ENCODE measurements around the gene OR4K5. TPM values are rescaled to one million over a fixed set of nuclear protein-coding genes. Genes with fewer than 3 reads are reported as not detected.

OR4K5 gene
- total RNA-seq (2013; cell fraction: nucleolus; rRNA removed), result not detected in 2 replicates
- total RNA-seq (2014; rRNA removed) (not detected in 2 replicates), total RNA-seq (2014; rRNA removed; fragmentation: Illumina TruSeq; extraction: Trizol) (not detected in 2 replicates), total RNA-seq (2021) (not detected in 2 replicates), polyA plus RNA-seq (2011; rRNA removed) (not detected in 2 replicates), polyA plus RNA-seq (2014; fragmentation: Illumina TruSeq; extraction: Trizol) (not detected in 2 replicates), polyA plus RNA-seq (2014; fragmentation: Nextera tagmentation; extraction: Ambion mirVana) (not detected), polyA plus RNA-seq (2014; rRNA removed) (not detected in 2 replicates), polyA plus RNA-seq (2016; fragmentation: Nextera tagmentation; extraction: Ambion mirVana) (not detected), polyA minus RNA-seq (2011; rRNA and poly(A)+ RNA removed) (not detected in 2 replicates), Bru-seq, nascent RNA (not detected), BruChase-seq, experiment 1, labeled RNA remaining after a 6-hour chase (not detected), BruChase-seq, experiment 2, labeled RNA remaining after a 2-hour chase (not detected)
- polyA plus RNA-seq (2011; ENCODE audit: low read depth), result not detected
- not detected in 2 replicates for polyA plus RNA-seq (2011; cell fraction: cytosol; rRNA removed)
- not detected in 2 replicates for polyA plus RNA-seq (2011; cell fraction: nucleus; rRNA removed)
- not detected in 2 replicates for polyA plus RNA-seq (2012)
- not detected in 2 replicates for polyA minus RNA-seq (2011; cell fraction: cytosol; rRNA and poly(A)+ RNA removed)
- polyA minus RNA-seq (2011; cell fraction: nucleus; rRNA and poly(A)+ RNA removed), result not detected in 2 replicates
- long read RNA-seq, experiment 1, result 0 reads
- long read RNA-seq, experiment 2, result 0 reads

- Histone ChIP-seq H3K27me3 (replicated peaks in 1 of 2; ENCODE audit: control insufficient read depth in 2 of 2, insufficient read depth in 2 of 2, low read length in 1 of 2) (no peaks in the 10 kb centered on the region), H3K79me2 (ENCODE audit: control insufficient read depth, insufficient read depth, low read length) (no peaks in the 10 kb centered on the region), H3K36me3 (ENCODE audit: control insufficient read depth in 2 of 2, insufficient read depth in 2 of 2, low read length in 1 of 2) (no peaks in the 10 kb centered on the region), H3K4me1 (ENCODE audit: control insufficient read depth, insufficient read depth, low read length) (no peaks in the 10 kb centered on the region), H3K4me2 (ENCODE audit: control insufficient read depth, insufficient read depth) (no peak within 1 kb of the TSS), H3K4me3 (no peak within 1 kb of the TSS), H4K20me1 (ENCODE audit: control insufficient read depth, insufficient read depth) (no peaks in the 10 kb centered on the region), H3K9ac (ENCODE audit: control insufficient read depth, insufficient read depth, low read length) (no peak within 1 kb of the TSS), H3K9me3 (replicated peaks; ENCODE audit: control insufficient read depth, insufficient read depth, low read length) (no peaks in the 10 kb centered on the region), H3K27ac (ENCODE audit: control insufficient read depth, insufficient read depth) (no peak within 1 kb of the TSS), H2AFZ (ENCODE audit: control insufficient read depth, low read depth, low read length) (no peak within 1 kb of the TSS)
- DNase-seq (ENCODE audit: low read depth, low spot score) (no peak), FAIRE-seq (no peak), ATAC-seq (no peak)
- in situ Hi-C loops (cut with MboI), result no loop called here
- intact Hi-C loops (cut with micrococcal nuclease; ENCODE audit: unreplicated experiment), result no loop called here
- RAD21 ChIA-PET (ENCODE audit: unreplicated experiment), result no interaction called here
- SMC1A ChIA-PET (ENCODE audit: uncharacterized antibody, unreplicated experiment), result no interaction called here
- POLR2A ChIA-PET, result no interaction called here
- CTCF ChIA-PET, result no interaction called here
- no TSS peak for BruUV-seq (replicated peaks)
- no peak for TF ChIP-seq EGR1 (IDR thresholded peaks at IDR 0.05; ENCODE audit: borderline replicate concordance in 1 of 2, low read depth in 2 of 2, low read length in 2 of 2)
- TF ChIP-seq ATF2 (IDR thresholded peaks at IDR 0.05; ENCODE audit: low read length), result no peak
- no peak for TF ChIP-seq RAD21 (IDR thresholded peaks at IDR 0.05; ENCODE audit: insufficient read depth, low read depth, low read length)
- no peak for TF ChIP-seq CEBPZ (IDR thresholded peaks at IDR 0.05; ENCODE audit: low read depth, low read length)
- no peak for TF ChIP-seq USF2 (IDR thresholded peaks at IDR 0.05; ENCODE audit: borderline replicate concordance, low read depth, low read length)
- TF ChIP-seq RELA (IDR thresholded peaks at IDR 0.05; ENCODE audit: borderline replicate concordance, partially characterized antibody), result no peak
- no peak for TF ChIP-seq POLR2AphosphoS2 (IDR thresholded peaks at IDR 0.05; ENCODE audit: low read depth, low read length)
- TF ChIP-seq EED (IDR thresholded peaks at IDR 0.05; ENCODE audit: low read depth), result no peak
- TF ChIP-seq ZBED1 (IDR thresholded peaks at IDR 0.05; ENCODE audit: borderline replicate concordance), result no peak
- no peak for TF ChIP-seq RBBP5 (conservative IDR thresholded peaks at IDR 0.05)
- no peak for TF ChIP-seq NRF1 (conservative IDR thresholded peaks at IDR 0.05; ENCODE audit: low read depth, low read length)
These were observed at the start of gene OR4K5 for GRCh38 chr14:19920021-19920657. TSS of gene OR4K5 (plus strand) at chr14:19920607. CDS start at chr14:19920607, 0 bp downstream.
